Measurements from ENCODE around the gene ALK.

- no peak for TF ChIP-seq CTCF (IDR thresholded peaks at IDR 0.05)
- no peak for TF ChIP-seq JUNB (IDR thresholded peaks at IDR 0.05)
Observed at GRCh38 chr2:29226375-29226774, 695.0 kb downstream of the ALK start.

Data from A549 (cell line).